Activated naive CD8-positive, alpha-beta T cell treated with anti-CD3 and anti-CD28 coated beads for 36 hours (primary cell): ENCODE results near the gene PLA2G4E. TPM values are rescaled to one million over a fixed set of nuclear protein-coding genes. Genes with fewer than 3 reads are reported as not detected.

ENCODE experiments used
- DNase-seq: peaks from one replicate; pipeline ENCODE4 v3.0.0; 2021
- H3K27ac Mint-ChIP-seq: one replicate; pipeline ENCODE4 v1.8.0; 2022; ENCODE audit warnings: mild to moderate bottlenecking, moderate library complexity, mixed read lengths
- H3K27me3 Mint-ChIP-seq: one replicate; pipeline ENCODE4 v1.8.0; 2022; ENCODE audit warnings: mild to moderate bottlenecking, mixed read lengths
- H3K36me3 Mint-ChIP-seq: one replicate; pipeline ENCODE4 v1.8.0; 2021; ENCODE audit warnings: mild to moderate bottlenecking, mixed read lengths
- H3K4me1 Mint-ChIP-seq: one replicate; pipeline ENCODE4 v1.8.0; 2021; ENCODE audit warnings: mixed read lengths
- H3K4me3 Mint-ChIP-seq: one replicate; pipeline ENCODE4 v1.8.0; 2022; ENCODE audit warnings: mild to moderate bottlenecking, moderate library complexity, mixed read lengths
- H3K9me3 Mint-ChIP-seq: one replicate; pipeline ENCODE4 v1.8.0; 2022; ENCODE audit warnings: mixed read lengths
- total RNA-seq, 2 experiments: library from RNA; stranded (reverse); gene quantifications; one replicate each; pipeline ENCODE4 v1.2.3, GENCODE V29; 2021

PLA2G4E gene
- total RNA-seq, 2 experiments from 2014 or later, result not detected

DNA sequence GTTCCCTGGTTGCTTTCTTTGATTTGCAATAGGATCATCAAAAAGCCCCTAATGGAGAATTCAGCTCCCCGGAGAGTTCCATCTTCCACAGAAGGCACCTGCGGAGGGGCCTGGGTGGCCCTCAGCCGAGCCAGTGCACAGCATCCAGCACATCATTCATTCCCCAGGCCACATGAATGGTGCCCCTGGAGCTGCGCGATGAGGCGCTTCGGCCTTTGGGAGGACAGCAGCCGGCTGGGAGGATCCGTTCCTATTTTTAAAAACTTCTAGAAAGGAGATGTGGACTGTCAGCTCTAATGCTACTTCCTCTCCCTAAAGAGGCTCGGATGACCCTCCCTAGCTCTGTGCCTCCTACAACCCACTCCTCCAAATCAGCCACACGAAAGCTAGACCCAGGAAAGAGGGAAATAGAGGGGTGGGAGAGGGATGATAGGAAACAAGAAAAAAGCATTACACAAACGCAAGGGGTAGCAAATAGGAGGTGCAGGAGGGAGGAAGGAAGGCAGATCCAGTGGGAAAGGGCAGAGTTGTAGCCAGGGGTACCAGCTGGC is 68.8 kb downstream of the PLA2G4E start:
- Mint-ChIP-seq H3K4me1 (no peaks in the 10 kb centered on the region), H3K27ac (no peak overlapping the region), H3K36me3 (peaks cover 7% of the 10 kb centered on the region), H3K9me3 (no peaks in the 10 kb centered on the region), H3K27me3 (no peaks in the 10 kb centered on the region), H3K4me3 (no peak overlapping the region)
- no peak for DNase-seq

- DNase-seq, result no peak
- H3K4me3 Mint-ChIP-seq, result no peak overlapping the region
- no peak overlapping the region for H3K27ac Mint-ChIP-seq
- no peaks in the 10 kb centered on the region for H3K27me3 Mint-ChIP-seq
- no peaks in the 10 kb centered on the region for H3K4me1 Mint-ChIP-seq
- H3K9me3 Mint-ChIP-seq, result no peaks in the 10 kb centered on the region
- H3K36me3 Mint-ChIP-seq, result peaks cover 7% of the 10 kb centered on the region
Observed at GRCh38 chr15:41951571-41951970, 69.3 kb downstream of the PLA2G4E start.

DNA sequence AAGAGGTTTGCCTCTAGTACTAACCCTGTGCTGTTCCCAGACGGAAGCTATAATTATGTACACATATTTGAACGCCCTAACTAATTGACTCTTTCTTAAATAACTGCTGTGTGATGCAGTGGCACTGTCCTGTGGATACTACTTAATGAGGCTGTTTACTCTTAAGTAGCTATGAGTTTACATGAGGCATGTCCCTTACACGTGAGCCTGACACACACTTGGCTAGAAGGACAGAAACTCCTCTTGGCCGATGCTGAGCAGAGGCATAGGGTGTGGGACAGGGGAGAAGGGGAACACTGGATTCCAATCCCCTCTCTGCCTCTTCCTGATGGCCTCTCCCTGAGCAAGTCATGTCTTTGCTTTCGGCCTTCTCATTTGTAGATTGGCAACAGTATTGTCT is 70.4 kb downstream of the PLA2G4E start:
- DNase-seq, result no peak
- Mint-ChIP-seq H3K4me3 (no peak overlapping the region), H3K36me3 (peaks cover 7% of the 10 kb centered on the region), H3K4me1 (no peaks in the 10 kb centered on the region), H3K27me3 (no peaks in the 10 kb centered on the region), H3K9me3 (no peaks in the 10 kb centered on the region), H3K27ac (no peak overlapping the region)

- Mint-ChIP-seq H3K27ac (no peak overlapping the region), H3K27me3 (no peaks in the 10 kb centered on the region), H3K4me1 (no peaks in the 10 kb centered on the region), H3K4me3 (no peak overlapping the region), H3K9me3 (no peaks in the 10 kb centered on the region), H3K36me3 (peaks cover 7% of the 10 kb centered on the region)
- no peak for DNase-seq
Observed at GRCh38 chr15:41950127-41950483, 70.7 kb downstream of the PLA2G4E start.

DNA sequence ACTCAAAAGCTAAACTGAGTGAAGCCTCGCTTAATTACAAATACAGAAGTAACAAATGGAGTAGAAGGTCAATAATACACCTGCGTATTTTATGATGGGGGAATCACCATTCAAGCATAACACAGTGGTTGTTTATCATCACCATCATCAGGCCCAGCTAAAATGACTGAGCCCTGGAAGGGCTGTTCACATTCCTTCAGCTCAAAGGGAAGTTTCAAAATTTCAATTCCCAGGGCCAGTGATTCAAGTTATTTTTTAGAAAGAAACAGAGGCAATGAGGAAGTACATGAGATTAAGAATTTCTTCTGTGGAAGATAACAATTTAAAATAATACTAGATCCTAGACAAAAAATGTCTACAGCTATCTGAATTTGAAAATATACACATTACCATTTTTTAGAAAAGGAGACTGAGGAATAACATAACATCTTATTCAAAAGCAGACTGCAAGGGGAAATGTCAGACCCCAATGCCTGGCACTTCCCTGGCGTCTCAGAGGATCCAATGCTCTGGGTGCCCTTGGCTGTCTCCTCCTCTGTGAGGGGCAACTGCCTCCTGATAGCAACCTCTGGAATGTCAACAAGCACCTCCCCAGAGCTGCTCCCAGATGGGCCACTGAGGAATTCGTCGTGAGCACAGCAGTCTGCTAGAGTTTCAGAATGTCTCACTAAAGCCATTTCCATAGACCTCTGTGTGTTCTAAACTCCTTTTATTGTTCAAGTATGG is 71.3 kb downstream of the PLA2G4E start:
- Mint-ChIP-seq H3K36me3 (peaks cover 7% of the 10 kb centered on the region), H3K27me3 (no peaks in the 10 kb centered on the region), H3K4me1 (no peaks in the 10 kb centered on the region), H3K4me3 (no peak overlapping the region), H3K27ac (no peak overlapping the region), H3K9me3 (no peaks in the 10 kb centered on the region)
- no peak for DNase-seq

DNA sequence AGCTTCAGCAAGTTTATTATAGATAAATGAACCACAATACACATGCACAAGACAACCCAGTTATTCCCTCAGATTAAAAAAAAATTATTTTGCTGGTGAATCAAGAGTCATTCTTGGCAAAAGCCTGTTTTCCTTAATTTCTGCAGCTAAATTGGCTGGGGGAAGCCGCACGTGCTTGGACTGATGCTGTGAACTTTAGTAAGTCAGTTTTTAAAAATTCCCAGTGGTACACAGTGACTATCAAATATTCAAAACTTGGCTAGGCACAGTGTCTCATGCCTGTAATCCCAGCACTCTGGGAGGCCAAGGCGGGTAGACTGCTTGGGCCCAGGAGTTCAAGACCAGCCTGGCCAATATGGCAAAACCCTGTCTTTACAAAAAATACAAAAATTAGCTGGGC is 72.4 kb downstream of the PLA2G4E start:
- Mint-ChIP-seq H3K27ac (no peak overlapping the region), H3K27me3 (no peaks in the 10 kb centered on the region), H3K4me3 (no peak overlapping the region), H3K9me3 (no peaks in the 10 kb centered on the region), H3K4me1 (no peaks in the 10 kb centered on the region), H3K36me3 (peaks cover 7% of the 10 kb centered on the region)
- no peak for DNase-seq

- no peak for DNase-seq
- Mint-ChIP-seq H3K4me3 (no peak overlapping the region), H3K27ac (no peak overlapping the region), H3K27me3 (no peaks in the 10 kb centered on the region), H3K4me1 (no peaks in the 10 kb centered on the region), H3K9me3 (no peaks in the 10 kb centered on the region), H3K36me3 (no peaks in the 10 kb centered on the region)
Observed at GRCh38 chr15:41946970-41947369, 73.9 kb downstream of the PLA2G4E start.

DNA sequence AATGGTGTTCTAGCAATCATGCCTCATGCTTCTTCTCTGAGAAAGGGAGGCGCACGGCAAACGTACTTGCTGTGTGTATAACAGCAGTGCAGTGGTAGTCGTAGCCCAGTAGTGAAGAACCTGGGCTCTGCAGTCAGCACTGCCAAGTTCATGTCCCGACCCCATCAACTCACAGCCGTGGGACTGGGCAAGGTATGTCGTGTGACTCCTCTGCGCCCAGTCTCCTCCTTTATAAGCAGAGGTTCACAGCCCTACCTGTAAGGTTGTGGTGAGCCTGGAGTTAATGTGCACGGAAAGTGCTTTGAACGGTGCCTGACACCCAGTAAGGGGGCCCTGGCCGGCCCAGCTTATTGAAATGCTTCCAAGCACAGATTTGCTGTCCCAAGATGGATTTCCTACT is 75.1 kb downstream of the PLA2G4E start:
- no peaks in the 10 kb centered on the region for H3K9me3 Mint-ChIP-seq
- H3K27me3 Mint-ChIP-seq, result no peaks in the 10 kb centered on the region
- peaks cover under 1% of the 10 kb centered on the region for H3K36me3 Mint-ChIP-seq
- no peak for DNase-seq
- peaks cover 5% of the 10 kb centered on the region for H3K4me1 Mint-ChIP-seq
- no peak overlapping the region for H3K27ac Mint-ChIP-seq
- no peak overlapping the region for H3K4me3 Mint-ChIP-seq

- Mint-ChIP-seq H3K27me3 (no peaks in the 10 kb centered on the region), H3K27ac (no peak overlapping the region), H3K4me1 (peaks cover 10% of the 10 kb centered on the region), H3K9me3 (no peaks in the 10 kb centered on the region), H3K36me3 (peaks cover 5% of the 10 kb centered on the region), H3K4me3 (no peak overlapping the region)
- DNase-seq, result no peak
Observed at GRCh38 chr15:41945221-41945620, 75.6 kb downstream of the PLA2G4E start.

DNA sequence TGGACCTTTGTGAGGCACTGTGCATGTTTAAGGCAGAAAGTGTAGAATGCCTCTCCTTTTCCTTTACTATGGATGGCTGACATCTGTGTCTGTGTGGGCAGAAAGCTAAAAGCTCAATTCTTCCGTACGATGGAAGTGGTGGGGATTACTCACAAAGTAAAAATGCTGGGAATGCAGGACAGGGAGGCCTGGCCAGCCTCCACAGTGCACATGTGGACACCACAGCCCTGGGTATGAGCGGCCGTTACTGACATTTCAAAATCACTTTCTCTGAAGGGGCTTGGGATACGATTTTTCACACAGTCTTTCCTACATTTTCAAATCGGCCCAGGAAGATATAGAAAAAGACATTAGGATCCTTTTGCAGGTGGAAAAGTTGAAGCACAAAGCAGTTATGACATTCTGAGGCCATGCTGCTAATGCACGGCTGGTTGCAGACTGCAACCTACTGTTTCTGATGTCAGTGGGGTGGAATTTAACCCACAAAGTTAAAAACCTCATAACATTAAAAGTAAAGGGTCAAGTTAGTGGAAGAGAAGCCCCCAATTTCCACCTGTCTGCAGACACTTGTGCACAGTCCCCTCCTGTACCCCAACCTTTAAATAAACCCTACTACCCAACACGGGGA is 76.4 kb downstream of the PLA2G4E start:
- Mint-ChIP-seq H3K4me1 (peaks cover 12% of the 10 kb centered on the region), H3K27me3 (no peaks in the 10 kb centered on the region), H3K27ac (no peak overlapping the region), H3K36me3 (peaks cover 6% of the 10 kb centered on the region), H3K4me3 (no peak overlapping the region), H3K9me3 (no peaks in the 10 kb centered on the region)
- no peak for DNase-seq

DNA sequence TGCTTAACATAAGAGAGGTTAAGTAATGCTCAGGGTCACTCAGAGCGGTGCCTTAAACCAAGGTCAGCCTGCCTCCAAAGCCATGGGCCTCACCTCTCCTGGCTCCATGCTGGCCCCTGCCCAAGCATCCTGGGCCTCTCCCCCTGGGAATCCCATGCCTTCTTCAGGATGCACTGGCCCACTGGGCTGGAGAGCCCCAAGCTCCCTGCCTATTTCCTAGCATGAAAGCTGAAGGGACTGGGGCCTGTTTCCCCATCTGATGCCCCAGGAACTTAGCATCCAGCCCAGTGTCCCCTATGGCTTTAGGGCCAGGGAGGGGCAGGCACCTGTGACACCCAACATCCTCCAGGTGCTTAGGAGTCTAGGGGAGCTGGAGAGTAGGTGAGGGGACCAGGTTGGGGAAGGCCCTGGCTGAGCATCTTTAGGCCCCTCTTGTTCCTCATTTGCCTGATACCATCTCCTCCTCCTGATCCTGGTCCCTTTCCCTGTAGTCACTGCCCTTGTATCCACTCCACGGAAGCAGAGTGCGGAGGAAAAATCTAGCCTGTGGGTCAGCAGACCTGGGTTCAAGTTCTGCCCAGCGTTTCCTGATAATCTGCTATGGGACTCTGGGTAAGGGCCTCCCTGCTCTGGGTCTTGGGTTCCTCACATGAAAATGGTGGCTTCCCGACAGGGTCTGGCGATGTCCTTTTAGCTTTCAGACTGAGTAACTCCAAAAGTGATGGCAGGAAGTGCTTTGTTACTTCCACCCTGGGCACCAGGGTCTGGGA is 77.1 kb downstream of the PLA2G4E start:
- Mint-ChIP-seq H3K27ac (no peak overlapping the region), H3K27me3 (no peaks in the 10 kb centered on the region), H3K4me3 (no peak overlapping the region), H3K4me1 (peaks cover 14% of the 10 kb centered on the region), H3K9me3 (no peaks in the 10 kb centered on the region), H3K36me3 (peaks cover 6% of the 10 kb centered on the region)
- DNase-seq, result no peak

- Mint-ChIP-seq H3K4me1 (peaks cover 19% of the 10 kb centered on the region), H3K27ac (no peak overlapping the region), H3K4me3 (no peak overlapping the region), H3K27me3 (no peaks in the 10 kb centered on the region), H3K36me3 (peaks cover 10% of the 10 kb centered on the region), H3K9me3 (no peaks in the 10 kb centered on the region)
- no peak for DNase-seq
Observed at GRCh38 chr15:41942886-41943285, 78.0 kb downstream of the PLA2G4E start.

DNA sequence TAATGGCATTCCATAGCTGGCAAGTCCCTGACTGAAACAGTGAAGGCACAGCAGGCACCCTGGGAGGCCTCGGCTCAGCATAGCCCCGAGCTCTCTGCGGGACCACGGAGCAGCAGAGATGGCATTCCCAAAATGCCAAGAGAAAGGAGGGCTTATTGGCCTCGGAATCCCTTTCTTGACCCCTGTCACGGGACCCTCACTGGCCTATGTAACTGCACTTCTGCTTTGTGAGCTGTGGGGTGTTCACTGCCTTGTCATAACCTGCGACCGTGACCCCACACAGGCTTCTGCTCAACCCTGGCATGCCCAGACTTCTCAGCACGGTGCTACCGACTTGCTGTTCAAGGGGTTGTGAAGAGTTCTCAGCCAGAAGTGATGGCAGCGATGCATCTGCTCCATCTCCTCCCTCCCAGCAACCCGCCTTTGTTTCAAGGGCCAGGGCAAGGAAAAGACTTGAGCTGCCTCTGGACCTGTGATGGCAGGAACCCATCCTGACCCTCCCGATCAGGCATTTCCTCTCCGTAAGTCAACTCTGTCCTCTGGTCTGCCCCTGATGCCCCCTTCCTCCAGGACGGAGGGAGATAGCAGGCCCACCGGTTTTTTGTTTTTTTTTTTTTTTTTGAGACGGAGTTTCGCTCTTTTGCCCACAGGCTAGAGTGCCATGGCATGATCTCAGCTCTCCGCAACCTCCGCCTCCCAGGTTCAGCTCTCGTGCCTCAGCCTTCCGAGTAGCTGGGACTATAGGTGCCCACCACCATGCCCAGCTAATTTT is 79.0 kb downstream of the PLA2G4E start:
- Mint-ChIP-seq H3K4me1 (peaks cover 29% of the 10 kb centered on the region), H3K27ac (no peak overlapping the region), H3K27me3 (no peaks in the 10 kb centered on the region), H3K36me3 (peaks cover 19% of the 10 kb centered on the region), H3K4me3 (no peak overlapping the region), H3K9me3 (peaks cover 2% of the 10 kb centered on the region)
- DNase-seq, result no peak

- H3K36me3 Mint-ChIP-seq, result peaks cover 31% of the 10 kb centered on the region
- H3K4me1 Mint-ChIP-seq, result peaks cover 43% of the 10 kb centered on the region
- H3K9me3 Mint-ChIP-seq, result peaks cover 2% of the 10 kb centered on the region
- peak overlapping the region; percentile 73 for H3K27ac Mint-ChIP-seq
- H3K27me3 Mint-ChIP-seq, result no peaks in the 10 kb centered on the region
- H3K4me3 Mint-ChIP-seq, result no peak overlapping the region
- peak; percentile 43 for DNase-seq
Observed at GRCh38 chr15:41940441-41940857, 80.4 kb downstream of the PLA2G4E start.

DNA sequence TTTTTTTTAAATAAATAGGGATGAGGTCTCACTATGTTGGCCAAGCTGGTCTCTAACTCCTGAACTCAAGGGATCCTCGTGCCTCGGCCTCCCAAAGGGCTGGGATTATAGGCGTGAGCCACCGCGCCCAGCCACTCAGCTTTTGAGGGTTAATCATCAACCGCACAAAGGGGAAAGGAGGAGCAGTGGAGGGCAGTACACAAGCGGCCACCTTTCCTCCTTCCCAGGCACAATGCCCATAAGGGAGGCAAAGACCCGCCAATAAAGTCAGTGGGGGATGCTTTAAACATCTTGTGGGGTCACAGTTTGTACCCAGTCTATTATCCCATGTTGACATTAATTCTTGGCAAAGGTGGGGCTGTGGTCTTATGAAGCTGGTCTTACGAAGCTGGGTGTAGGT is 80.9 kb downstream of the PLA2G4E start:
- H3K27ac Mint-ChIP-seq, result peak overlapping the region; percentile 73
- H3K4me1 Mint-ChIP-seq, result peaks cover 48% of the 10 kb centered on the region
- H3K4me3 Mint-ChIP-seq, result no peak overlapping the region
- peaks cover 32% of the 10 kb centered on the region for H3K36me3 Mint-ChIP-seq
- H3K27me3 Mint-ChIP-seq, result no peaks in the 10 kb centered on the region
- no peak for DNase-seq
- H3K9me3 Mint-ChIP-seq, result peaks cover 2% of the 10 kb centered on the region
